Endothelial cell of umbilical vein (primary cell): ENCODE measurements around the gene FGF19. TPM values are rescaled to one million over a fixed set of nuclear protein-coding genes. Genes with fewer than 3 reads are reported as not detected.

Experiments used
- BruUV-seq: library from RNA; stranded (reverse); fragments of 400-500 nt; replicated peaks from 2 replicates; lab custom pipeline; 2021; lab: Mats Ljungman, UMichigan
- CTCF ChIA-PET: fragments of 300-600, 350-600 bp; sonication (Branson Sonifier 250); formaldehyde crosslinking; loops from one replicate; lab custom pipeline; 2021; ENCODE audit warnings: antibody characterized with exemption, inconsistent platforms; lab: Charles Lee
- POLR2A ChIA-PET: fragments of 300-600, 350-600 bp; sonication (Branson Sonifier 250); formaldehyde crosslinking; loops from one replicate; lab custom pipeline; 2021; ENCODE audit warnings: antibody characterized with exemption, inconsistent platforms; lab: Charles Lee
- DNase-seq: peaks from one replicate; pipeline ENCODE4 v3.0.0-alpha.2; 2011; ENCODE audit warnings: low read depth, low spot score
- FAIRE-seq: peaks from 2 replicates; lab custom pipeline; 2011; peaks lifted over from hg19 to GRCh38; lab: Jason Lieb, UNC
- H2AFZ ChIP-seq: 2 replicates; pipeline ENCODE4 v1.6.0; 2012; ENCODE audit warnings: low read depth, low read length, control low read depth, inconsistent platforms
- H3K27ac ChIP-seq: 2 replicates; pipeline ENCODE4 v1.5.1; 2011; ENCODE audit warnings: low read depth, mild to moderate bottlenecking, control low read depth, low read length, moderate library complexity; ENCODE audit not compliant: insufficient read depth
- H3K27me3 ChIP-seq, 2 experiments: 2 replicates each; pipeline versions ENCODE4 v1.6.0 to v1.6.1; 2011; ENCODE audit warnings: low read length in 2 of 2, mixed read lengths in 1 of 2; ENCODE audit not compliant: control insufficient read depth in 2 of 2, insufficient read depth in 2 of 2
- H3K36me3 ChIP-seq, 2 experiments: 2 replicates in 1 of 2; 3 replicates in 1 of 2; pipeline ENCODE4 v1.5.1; 2011; ENCODE audit warnings: low read length in 2 of 2, mild to moderate bottlenecking in 1 of 2, moderate library complexity in 1 of 2; ENCODE audit not compliant: control insufficient read depth in 2 of 2, insufficient read depth in 2 of 2; ENCODE audit errors: extremely low read depth in 1 of 2
- H3K4me1 ChIP-seq: 3 replicates; pipeline ENCODE4 v1.5.1; 2011; ENCODE audit warnings: mild to moderate bottlenecking, low read length; ENCODE audit not compliant: control insufficient read depth, insufficient read depth; ENCODE audit errors: extremely low read depth
- H3K4me2 ChIP-seq: 2 replicates; pipeline ENCODE4 v1.6.1; 2011; ENCODE audit warnings: low read length, control low read depth, mixed read lengths; ENCODE audit not compliant: insufficient read depth
- H3K4me3 ChIP-seq, 3 experiments: fragments of 200-600 bp in 1 of 3; sonication (generic), shearing (Covaris generic) in 1 of 3; replicated peaks in 1 of 3; 2 replicates each; pipeline ENCODE4 v1.5.1; 2011 to 2016; ENCODE audit warnings: control low read depth in 3 of 3, low read length in 3 of 3, mild to moderate bottlenecking in 2 of 3, inconsistent platforms in 1 of 3, low read depth in 1 of 3, moderate library complexity in 1 of 3; ENCODE audit not compliant: insufficient read depth in 1 of 3
- H3K79me2 ChIP-seq: 2 replicates; pipeline ENCODE4 v1.6.0; 2012; ENCODE audit warnings: low read length, inconsistent platforms; ENCODE audit not compliant: control insufficient read depth, insufficient read depth
- H3K9ac ChIP-seq: replicated peaks from 2 replicates; pipeline ENCODE3; 2011; ENCODE audit warnings: low read length, control low read depth; ENCODE audit not compliant: insufficient read depth; ENCODE audit errors: extremely low read depth
- H3K9me1 ChIP-seq: replicated peaks from 3 replicates; pipeline ENCODE4 v1.6.0; 2011; ENCODE audit warnings: mild to moderate bottlenecking, low read length; ENCODE audit not compliant: control insufficient read depth, insufficient read depth; ENCODE audit errors: extremely low read depth
- H3K9me3 ChIP-seq: replicated peaks from 2 replicates; pipeline ENCODE4 v1.5.1; 2012; ENCODE audit warnings: low read length, inconsistent platforms; ENCODE audit not compliant: control insufficient read depth, insufficient read depth
- H4K20me1 ChIP-seq: replicated peaks from 2 replicates; pipeline ENCODE3; 2011; ENCODE audit warnings: mild to moderate bottlenecking, low read length; ENCODE audit not compliant: control insufficient read depth, insufficient read depth; ENCODE audit errors: extremely low read depth
- EZH2 ChIP-seq: IDR thresholded peaks from 2 replicates; pipeline ENCODE4 v1.6.1; 2012; ENCODE audit warnings: borderline replicate concordance, low read depth, mild to moderate bottlenecking, moderate library complexity, low read length, inconsistent platforms; ENCODE audit not compliant: severe bottlenecking
- FOS ChIP-seq: IDR thresholded peaks from 2 replicates; pipeline ENCODE4 v1.6.1; 2011; ENCODE audit warnings: mild to moderate bottlenecking, low read length, moderate library complexity, borderline replicate concordance; ENCODE audit not compliant: insufficient read depth
- GATA2 ChIP-seq: IDR thresholded peaks from 2 replicates; pipeline ENCODE4 v1.7.0; 2011; ENCODE audit warnings: low read depth, mild to moderate bottlenecking, moderate library complexity, mixed read lengths, low read length; ENCODE audit not compliant: insufficient read length, insufficient read depth
- JUN ChIP-seq: IDR thresholded peaks from 2 replicates; pipeline ENCODE4 v1.6.1; 2011; ENCODE audit warnings: borderline replicate concordance, low read depth; ENCODE audit not compliant: insufficient read length, insufficient read depth
- MYC ChIP-seq: IDR thresholded peaks from one replicate; pipeline ENCODE4 v1.6.1; 2011; ENCODE audit warnings: mild to moderate bottlenecking, low read depth, low read length
- POLR2A ChIP-seq: IDR thresholded peaks from 2 replicates; pipeline ENCODE4 v1.6.1; 2012; ENCODE audit warnings: low read depth, mild to moderate bottlenecking, control low read depth, low read length
- POLR2AphosphoS5 ChIP-seq: IDR thresholded peaks from 2 replicates; pipeline ENCODE4 v1.6.1; 2012; ENCODE audit warnings: low read depth, mild to moderate bottlenecking, control low read depth, low read length, moderate library complexity; ENCODE audit not compliant: insufficient read depth
- dilution Hi-C: fragments of 300-500 bp; cut with MboI; formaldehyde crosslinking; loops from one replicate; pipeline ENCODE4 v1.15.0; 2019; ENCODE audit warnings: low sequenced_read_pairs; ENCODE audit not compliant: extremely low pct_ligation_motif_present
- intact Hi-C: fragments of 100-400 bp; cut with micrococcal nuclease; formaldehyde crosslinking; loops from one replicate; pipeline ENCODE4 v1.10.0; 2022
- polyA plus RNA-seq, 4 experiments: library from polyadenylated mRNA; depleted of rRNA in 3 of 4; stranded (reverse) in 3 of 4; unstranded in 1 of 4; fragments of >200 nt; gene quantifications; 2 replicates each; pipeline versions ENCODE4 v1.2.1 to v1.2.3, GENCODE V29; 2011 to 2012; ENCODE audit warnings: missing spikeins in 1 of 4
- total RNA-seq: library from RNA; stranded (reverse); gene quantifications from 2 replicates; pipeline ENCODE4 v1.2.3, GENCODE V29; 2021
- TF ChIP-seq, protein P1 (sequence below): IDR thresholded peaks from 2 replicates; pipeline ENCODE4 v1.6.1; 2011; ENCODE audit not compliant: insufficient read depth, insufficient read length
- TF ChIP-seq, protein P2 (sequence below), 2 donors: IDR thresholded peaks; 1 replicate in 1 of 2; 2 replicates in 1 of 2; pipeline ENCODE4 v1.5.1; 2011; ENCODE audit warnings: low read length in 2 of 2, mild to moderate bottlenecking in 2 of 2, moderate library complexity in 2 of 2, control low read depth in 1 of 2, inconsistent platforms in 1 of 2, low read depth in 1 of 2; ENCODE audit not compliant: insufficient read depth in 1 of 2; ENCODE audit errors: extremely low read depth in 1 of 2

Gene FGF19
- total and polyA plus RNA-seq, 2 donors (not counting 3 experiments of a cell fraction or from before 2014, with no cell fraction given), result 0.03 TPM; not detected in 1

DNA sequence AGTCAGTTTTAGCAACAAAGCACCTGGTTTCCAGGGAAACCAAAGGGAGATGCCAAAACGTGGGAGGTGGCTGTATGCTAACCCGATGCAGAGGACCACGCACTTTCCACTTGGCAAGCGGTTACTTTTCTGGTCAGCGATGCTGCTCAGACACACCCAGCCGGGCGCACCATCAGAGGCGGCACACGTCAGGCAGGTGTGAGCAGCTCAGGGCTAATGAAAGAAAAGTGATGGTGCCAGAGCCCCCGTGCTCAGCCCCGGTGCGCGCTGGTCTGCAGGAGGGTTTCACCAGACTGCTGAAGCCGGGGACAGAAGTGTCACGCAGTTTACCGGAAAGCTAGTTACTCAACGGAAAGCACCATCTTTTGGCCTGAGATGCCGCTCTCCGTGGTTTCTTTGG is 34.3 kb downstream of the FGF19 start:
- CTCF ChIA-PET, result interaction anchor here (1.1 to 5.9 kb wide), 16 partner anchors 8 to 669 kb away, joined by 3 to 137 read pairs (median 6); partner anchors contain the start of genes MYEOV and TPCN2
- Histone ChIP-seq H3K27ac (no peak overlapping the region), H3K4me1 (peaks cover 7% of the 10 kb centered on the region), H3K4me2 (no peak overlapping the region), H3K4me3 (no peak overlapping the region), H3K27me3 (no peaks in the 10 kb centered on the region), H3K36me3 (peaks cover 6 to 21% of the 10 kb centered on the region in 2 experiments), H4K20me1 (no peaks in the 10 kb centered on the region), H2AFZ (no peak overlapping the region), H3K9ac (no peak overlapping the region), H3K9me1 (no peaks in the 10 kb centered on the region), H3K9me3 (no peaks in the 10 kb centered on the region), H3K79me2 (peaks cover 20% of the 10 kb centered on the region)
- intact Hi-C loops, result no loop called here
- FAIRE-seq (no peak), DNase-seq (no peak)
- no TSS peak for BruUV-seq
- TF ChIP-seq, protein P1, sequence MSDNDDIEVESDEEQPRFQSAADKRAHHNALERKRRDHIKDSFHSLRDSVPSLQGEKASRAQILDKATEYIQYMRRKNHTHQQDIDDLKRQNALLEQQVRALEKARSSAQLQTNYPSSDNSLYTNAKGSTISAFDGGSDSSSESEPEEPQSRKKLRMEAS, result no peak
- TF ChIP-seq GATA2 (no peak), JUN (no peak)
- POLR2A ChIA-PET, result interaction anchor here (0.7 kb wide), 1 partner anchor 28 kb away, joined by 3 read pairs; no protein-coding TSS in a partner anchor
- dilution Hi-C loops, result loop anchor here (25.0 kb wide), 1 partner anchor 557 kb away; no protein-coding TSS in a partner anchor

DNA sequence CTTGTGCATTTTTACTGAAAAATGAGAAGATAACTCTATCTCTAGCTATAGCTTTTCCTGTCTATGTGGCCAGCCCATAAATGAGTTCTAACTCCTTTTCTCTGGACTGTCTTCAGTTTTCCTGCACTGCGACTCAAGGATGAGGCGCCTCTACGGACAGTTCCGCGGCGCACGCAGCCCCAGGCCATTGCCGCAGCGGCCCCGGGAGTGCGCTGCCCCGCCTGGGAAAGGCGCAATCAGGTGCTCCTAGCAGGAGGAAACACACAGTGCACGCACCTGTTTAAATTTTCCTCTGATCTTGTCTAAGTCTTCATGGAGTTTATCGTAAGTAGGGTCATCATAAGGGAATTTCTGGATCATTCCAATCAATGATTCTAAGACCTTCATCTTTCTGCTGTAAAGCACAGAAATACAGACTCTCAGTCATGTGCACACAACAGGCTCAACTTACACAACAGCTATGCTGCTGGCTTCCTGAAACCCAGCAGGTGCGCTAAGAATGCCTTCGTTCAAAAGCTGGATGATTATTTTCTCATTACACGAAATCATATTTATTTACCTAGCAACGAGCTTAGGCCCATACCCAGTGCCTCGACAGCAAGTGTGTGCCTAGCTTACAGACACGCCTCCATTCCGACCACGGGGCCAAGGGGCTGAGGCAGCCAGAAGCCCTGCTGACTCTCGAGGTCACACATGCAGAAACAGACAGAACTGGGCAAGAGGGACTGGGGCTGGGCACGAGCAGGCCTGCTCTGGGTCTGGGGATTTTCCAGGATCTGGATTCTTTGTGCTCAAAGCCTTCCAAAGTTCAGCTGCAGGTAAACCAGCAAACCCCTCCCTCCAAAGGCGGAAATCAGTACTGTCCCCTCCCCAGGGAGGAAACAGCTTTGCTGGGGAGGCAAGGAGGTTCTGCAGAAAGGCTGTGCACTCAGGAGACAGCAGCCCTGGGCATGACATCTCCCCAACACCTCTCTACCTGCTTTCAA is 35.9 kb downstream of the FGF19 start:
- TF ChIP-seq, protein P2, sequence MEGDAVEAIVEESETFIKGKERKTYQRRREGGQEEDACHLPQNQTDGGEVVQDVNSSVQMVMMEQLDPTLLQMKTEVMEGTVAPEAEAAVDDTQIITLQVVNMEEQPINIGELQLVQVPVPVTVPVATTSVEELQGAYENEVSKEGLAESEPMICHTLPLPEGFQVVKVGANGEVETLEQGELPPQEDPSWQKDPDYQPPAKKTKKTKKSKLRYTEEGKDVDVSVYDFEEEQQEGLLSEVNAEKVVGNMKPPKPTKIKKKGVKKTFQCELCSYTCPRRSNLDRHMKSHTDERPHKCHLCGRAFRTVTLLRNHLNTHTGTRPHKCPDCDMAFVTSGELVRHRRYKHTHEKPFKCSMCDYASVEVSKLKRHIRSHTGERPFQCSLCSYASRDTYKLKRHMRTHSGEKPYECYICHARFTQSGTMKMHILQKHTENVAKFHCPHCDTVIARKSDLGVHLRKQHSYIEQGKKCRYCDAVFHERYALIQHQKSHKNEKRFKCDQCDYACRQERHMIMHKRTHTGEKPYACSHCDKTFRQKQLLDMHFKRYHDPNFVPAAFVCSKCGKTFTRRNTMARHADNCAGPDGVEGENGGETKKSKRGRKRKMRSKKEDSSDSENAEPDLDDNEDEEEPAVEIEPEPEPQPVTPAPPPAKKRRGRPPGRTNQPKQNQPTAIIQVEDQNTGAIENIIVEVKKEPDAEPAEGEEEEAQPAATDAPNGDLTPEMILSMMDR (IDR thresholded peaks at IDR 0.05; ENCODE audit: extremely low read depth in 1 of 2, insufficient read depth in 1 of 2, low read depth in 1 of 2, low read length in 2 of 2), result no peak
- TF ChIP-seq EZH2, result no peak
- no peak for TF ChIP-seq JUN
- TF ChIP-seq POLR2A, result no peak
- no peak for TF ChIP-seq POLR2AphosphoS5
- TF ChIP-seq MYC, result no peak
- TF ChIP-seq, protein P1, result no peak
- TF ChIP-seq GATA2, result no peak
- no peak for TF ChIP-seq FOS
- H3K9ac ChIP-seq, result no peak overlapping the region
- no peaks in the 10 kb centered on the region for H4K20me1 ChIP-seq
- no peak for FAIRE-seq
- no peak overlapping the region for H3K27ac ChIP-seq
- DNase-seq, result no peak
- CTCF ChIA-PET, result interaction anchor here (1.1 to 5.9 kb wide), 3 partner anchors 10 to 567 kb away, joined by 3 to 137 read pairs (median 47); no protein-coding TSS in a partner anchor
- no peaks in the 10 kb centered on the region for H3K9me1 ChIP-seq
- no peaks in the 10 kb centered on the region for H3K27me3 ChIP-seq
- peaks cover 4% of the 10 kb centered on the region for H3K79me2 ChIP-seq
- no peak overlapping the region for H3K4me2 ChIP-seq
- no TSS peak for BruUV-seq
- no peaks in the 10 kb centered on the region for H3K9me3 ChIP-seq
- dilution Hi-C loops (loop anchor here (25.0 kb wide), 1 partner anchor 556 kb away; no protein-coding TSS in a partner anchor), intact Hi-C loops (no loop called here)
- H3K4me1 ChIP-seq, result no peaks in the 10 kb centered on the region
- H2AFZ ChIP-seq, result no peak overlapping the region
- H3K36me3 ChIP-seq, result peaks cover 8 to 27% of the 10 kb centered on the region in 2 experiments
- POLR2A ChIA-PET, result interaction anchor here (0.7 kb wide), 1 partner anchor 1828 kb away, joined by 10 read pairs; no protein-coding TSS in a partner anchor
- H3K4me3 ChIP-seq, result no peak overlapping the region
